ENCODE data around the gene KCNQ1. TPM values are rescaled to one million over a fixed set of nuclear protein-coding genes. Genes with fewer than 3 reads are reported as not detected.

Gene KCNQ1
- total RNA-seq, 2 experiments from 2014 or later = 9.1 to 10.9 TPM

DNA sequence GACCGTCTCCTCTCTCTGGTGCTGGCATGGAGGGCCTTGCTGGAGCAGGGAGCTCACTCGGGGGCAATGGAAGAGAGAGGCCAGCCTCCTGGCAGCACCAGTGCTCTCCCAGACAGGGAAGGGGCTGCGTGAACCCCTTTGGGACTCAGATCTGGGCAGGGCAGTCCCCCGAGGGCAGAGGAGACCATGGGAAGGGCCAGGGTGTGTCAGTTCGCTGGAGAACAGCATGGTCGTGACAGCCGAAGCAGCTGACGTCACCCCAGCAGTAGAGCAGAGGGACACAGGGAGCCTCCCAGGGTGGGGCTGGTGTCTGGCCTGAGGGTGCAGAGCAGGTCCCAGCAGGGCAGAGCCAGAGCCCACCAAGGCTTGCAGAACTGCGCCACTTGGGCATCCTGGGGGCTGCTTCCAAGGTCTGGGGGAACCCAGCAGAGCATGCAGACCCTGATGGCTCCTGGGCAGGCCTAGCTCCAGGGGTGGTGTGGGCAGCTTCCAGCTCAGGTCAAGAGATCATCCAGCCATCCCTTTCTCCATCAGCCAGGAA lies 326.0 kb downstream of the KCNQ1 start:
- peaks cover 3% of the 10 kb centered on the region for H3K36me3 Mint-ChIP-seq (ENCODE audit: low read depth)
- POLR2A ChIA-PET = no interaction called here
- DNase-seq = peak; percentile 2
- no peak for ATAC-seq
- H3K4me3 Mint-ChIP-seq = no peak overlapping the region
- H3K27me3 Mint-ChIP-seq = no peaks in the 10 kb centered on the region
- intact Hi-C loops (cut with DNase I, micrococcal nuclease) = no loop called here
- H3K27ac Mint-ChIP-seq = no peak overlapping the region
- CTCF ChIA-PET = no interaction called here
- H3K4me1 Mint-ChIP-seq = peaks cover 15% of the 10 kb centered on the region
- no peaks in the 10 kb centered on the region for H3K9me3 Mint-ChIP-seq (ENCODE audit: low read depth)

DNA sequence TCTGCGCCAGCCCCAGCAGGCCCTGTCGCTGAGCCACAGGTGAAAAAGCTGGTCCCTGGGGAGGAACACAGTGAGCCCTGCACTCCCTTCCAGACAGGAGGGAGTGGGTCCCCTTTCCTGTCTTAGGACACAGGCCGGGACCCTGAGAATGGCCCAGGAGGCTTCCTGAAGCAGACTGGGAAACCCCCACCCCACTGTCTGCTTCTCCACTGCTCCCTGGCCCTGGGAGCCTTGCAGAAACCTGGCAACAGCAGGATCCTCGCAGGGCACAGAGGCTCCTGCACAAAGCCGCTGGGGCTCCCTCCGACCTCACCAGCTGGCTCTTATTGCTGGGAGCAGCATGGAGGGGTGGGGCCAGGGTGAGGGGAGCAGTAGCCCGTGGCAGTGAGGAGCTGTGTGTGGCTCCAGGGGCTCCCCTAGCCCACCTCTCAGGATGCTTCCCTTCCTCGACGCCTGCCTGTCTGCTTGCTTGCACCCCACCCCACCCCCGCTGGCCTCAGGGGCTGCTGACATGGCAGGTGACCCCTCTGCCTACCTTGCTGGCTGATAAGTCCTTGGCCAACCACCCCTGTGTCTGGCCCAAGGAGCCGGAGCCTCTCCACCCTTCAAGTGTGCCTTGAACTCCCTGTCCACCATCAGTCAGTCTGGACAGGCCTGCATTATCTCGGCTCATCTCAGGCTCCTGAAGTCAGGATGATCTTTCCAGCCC lies 327.1 kb downstream of the KCNQ1 start:
- Mint-ChIP-seq H3K27ac (no peak overlapping the region), H3K27me3 (no peaks in the 10 kb centered on the region), H3K4me3 (no peak overlapping the region), H3K9me3 (ENCODE audit: low read depth) (no peaks in the 10 kb centered on the region), H3K4me1 (peaks cover 15% of the 10 kb centered on the region), H3K36me3 (ENCODE audit: low read depth) (peaks cover 3% of the 10 kb centered on the region)
- ChIA-PET CTCF (interaction anchor here (0.5 kb wide), 1 partner anchor 8 kb away, joined by 3 read pairs; no protein-coding TSS in a partner anchor), POLR2A (no interaction called here)
- ATAC-seq (no peak), DNase-seq (peak; percentile 1)
- intact Hi-C loops (cut with DNase I, micrococcal nuclease) = no loop called here

- intact Hi-C loops (cut with DNase I, micrococcal nuclease) = no loop called here
- H3K4me3 Mint-ChIP-seq = no peak overlapping the region
- POLR2A ChIA-PET = no interaction called here
- CTCF ChIA-PET = interaction anchor here (0.5 to 0.9 kb wide), 3 partner anchors 9 to 147 kb away, joined by 3 to 4 read pairs (median 3); no protein-coding TSS in a partner anchor
- ATAC-seq (peak; percentile 71), DNase-seq (peak; percentile 55)
- no peak overlapping the region for H3K27ac Mint-ChIP-seq
- H3K9me3 Mint-ChIP-seq (ENCODE audit: low read depth) = no peaks in the 10 kb centered on the region
- H3K27me3 Mint-ChIP-seq = no peaks in the 10 kb centered on the region
- H3K4me1 Mint-ChIP-seq = peaks cover 15% of the 10 kb centered on the region
- peaks cover 3% of the 10 kb centered on the region for H3K36me3 Mint-ChIP-seq (ENCODE audit: low read depth)
Measured at GRCh38 chr11:2772544-2773031, 327.8 kb downstream of the KCNQ1 start.

DNA sequence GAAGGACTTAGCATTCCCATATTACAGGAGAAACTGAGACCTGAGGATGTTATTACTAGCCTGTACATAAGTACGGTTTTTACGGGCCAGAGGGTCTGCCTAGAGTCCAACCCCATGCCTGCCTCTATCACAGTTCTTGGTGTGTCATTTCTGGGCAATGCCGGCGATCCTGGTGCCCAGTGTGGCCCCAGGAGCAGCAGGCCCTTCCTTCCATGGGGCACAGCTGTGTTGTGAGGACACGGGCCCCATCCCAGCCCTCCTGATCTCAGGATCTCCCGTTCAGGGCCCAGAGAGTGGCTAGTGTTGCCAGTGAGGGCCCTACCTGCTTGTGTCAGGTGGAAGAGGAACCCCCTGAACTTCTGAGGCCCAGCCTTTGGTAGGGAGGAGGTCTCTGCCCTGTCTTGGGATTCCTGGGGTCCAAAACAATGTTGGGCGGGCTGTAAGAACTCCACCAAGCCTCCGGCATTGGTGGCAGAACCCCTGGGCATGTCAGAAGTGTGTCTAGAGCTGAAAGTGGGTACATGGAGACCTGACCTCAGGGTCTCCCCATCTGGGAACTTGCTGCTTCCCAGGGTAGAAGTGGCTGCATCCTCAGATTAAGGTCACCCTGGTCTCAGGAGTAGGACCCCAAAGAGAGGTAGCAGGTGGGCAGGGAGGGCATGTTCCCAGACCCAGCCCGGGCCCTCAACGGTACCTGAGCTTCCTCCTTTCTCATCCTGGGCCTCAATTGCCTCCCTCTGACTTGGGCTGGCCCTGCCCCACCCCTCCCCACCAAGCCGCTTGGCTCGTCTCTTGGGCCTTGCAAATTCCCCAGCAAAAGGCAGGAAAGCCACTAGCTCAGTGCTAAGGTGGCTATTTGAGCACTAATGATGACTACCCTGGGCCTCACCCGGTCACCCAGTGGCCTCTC lies 329.6 kb downstream of the KCNQ1 start:
- no peaks in the 10 kb centered on the region for H3K9me3 Mint-ChIP-seq (ENCODE audit: low read depth)
- intact Hi-C loops (cut with DNase I, micrococcal nuclease) = no loop called here
- ATAC-seq (no peak), DNase-seq (no peak)
- H3K4me1 Mint-ChIP-seq = peaks cover 15% of the 10 kb centered on the region
- CTCF ChIA-PET = no interaction called here
- no peak overlapping the region for H3K27ac Mint-ChIP-seq
- POLR2A ChIA-PET = no interaction called here
- H3K27me3 Mint-ChIP-seq = no peaks in the 10 kb centered on the region
- H3K4me3 Mint-ChIP-seq = no peak overlapping the region
- H3K36me3 Mint-ChIP-seq (ENCODE audit: low read depth) = peaks cover 3% of the 10 kb centered on the region

- no peak overlapping the region for H3K27ac Mint-ChIP-seq
- no peak overlapping the region for H3K4me3 Mint-ChIP-seq
- H3K36me3 Mint-ChIP-seq (ENCODE audit: low read depth) = peaks cover 3% of the 10 kb centered on the region
- ChIA-PET POLR2A (interaction anchor here (0.6 kb wide), 1 partner anchor 136 kb away, joined by 3 read pairs; no protein-coding TSS in a partner anchor), CTCF (interaction anchor here (0.9 to 1.5 kb wide), 2 partner anchors 9 to 113 kb away, joined by 3 to 7 read pairs; no protein-coding TSS in a partner anchor)
- H3K4me1 Mint-ChIP-seq = peaks cover 15% of the 10 kb centered on the region
- ATAC-seq = no peak
- H3K27me3 Mint-ChIP-seq = no peaks in the 10 kb centered on the region
- intact Hi-C loops (cut with DNase I, micrococcal nuclease) = no loop called here
- peak; percentile 6 for DNase-seq
- no peaks in the 10 kb centered on the region for H3K9me3 Mint-ChIP-seq (ENCODE audit: low read depth)
Measured at GRCh38 chr11:2775083-2775625, 330.3 kb downstream of the KCNQ1 start.

DNA sequence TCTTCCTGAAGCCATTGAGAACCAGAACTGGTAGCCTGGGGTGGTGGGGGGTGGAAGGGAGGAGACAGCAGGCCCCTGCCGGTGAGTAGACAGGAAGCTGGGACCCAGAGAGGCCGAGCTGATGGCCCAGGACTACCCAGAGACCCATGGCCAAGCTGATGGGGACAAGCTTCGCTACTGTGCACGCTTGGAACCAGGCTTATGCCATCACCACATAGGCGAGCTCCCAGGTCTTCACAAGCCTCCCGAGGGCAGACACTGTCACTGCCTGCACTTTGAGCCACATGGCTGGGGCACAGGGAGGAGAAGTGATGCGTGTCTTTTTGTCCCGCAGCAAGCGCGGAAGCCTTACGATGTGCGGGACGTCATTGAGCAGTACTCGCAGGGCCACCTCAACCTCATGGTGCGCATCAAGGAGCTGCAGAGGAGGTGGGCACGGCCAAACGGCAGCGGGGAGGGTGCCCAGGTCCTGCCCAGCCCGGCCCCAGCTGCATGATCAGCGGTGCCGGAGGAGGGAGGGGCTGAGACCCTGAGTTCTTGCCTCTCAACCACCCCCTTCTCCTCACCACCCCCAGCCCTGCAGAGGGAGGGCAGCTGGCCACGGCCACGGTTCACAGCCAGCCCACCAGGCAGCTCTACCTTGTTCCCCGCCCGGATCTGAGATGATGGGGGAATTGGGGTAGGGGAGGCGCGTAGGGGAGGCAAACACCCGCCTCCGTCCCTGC lies 331.0 kb downstream of the KCNQ1 start:
- H3K4me1 Mint-ChIP-seq = peaks cover 15% of the 10 kb centered on the region
- no peak for ATAC-seq
- no peak overlapping the region for H3K4me3 Mint-ChIP-seq
- peak; percentile 4 for DNase-seq
- ChIA-PET POLR2A (interaction anchor here (0.6 kb wide), 1 partner anchor 136 kb away, joined by 3 read pairs; no protein-coding TSS in a partner anchor), CTCF (interaction anchor here (0.9 to 1.5 kb wide), 2 partner anchors 9 to 112 kb away, joined by 3 to 7 read pairs; no protein-coding TSS in a partner anchor)
- intact Hi-C loops (cut with DNase I, micrococcal nuclease) = no loop called here
- H3K9me3 Mint-ChIP-seq (ENCODE audit: low read depth) = no peaks in the 10 kb centered on the region
- peaks cover 3% of the 10 kb centered on the region for H3K36me3 Mint-ChIP-seq (ENCODE audit: low read depth)
- H3K27ac Mint-ChIP-seq = no peak overlapping the region
- no peaks in the 10 kb centered on the region for H3K27me3 Mint-ChIP-seq

GRCh38 chr11:2776351-2777061 lies 331.7 kb downstream of the KCNQ1 start:
- DNase-seq (peak; percentile 4), ATAC-seq (no peak)
- Mint-ChIP-seq H3K27ac (no peak overlapping the region), H3K9me3 (ENCODE audit: low read depth) (no peaks in the 10 kb centered on the region), H3K36me3 (ENCODE audit: low read depth) (peaks cover under 1% of the 10 kb centered on the region), H3K4me3 (no peak overlapping the region), H3K27me3 (no peaks in the 10 kb centered on the region), H3K4me1 (peaks cover 15% of the 10 kb centered on the region)
- ChIA-PET POLR2A (no interaction called here), CTCF (interaction anchor here (1.5 kb wide), 1 partner anchor 111 kb away, joined by 7 read pairs; no protein-coding TSS in a partner anchor)
- intact Hi-C loops (cut with DNase I, micrococcal nuclease) = no loop called here

GRCh38 chr11:2777386-2777785 lies 332.6 kb downstream of the KCNQ1 start:
- intact Hi-C loops (cut with DNase I, micrococcal nuclease) = no loop called here
- ChIA-PET CTCF (interaction anchor here (0.6 kb wide), 1 partner anchor 495 kb away, joined by 3 read pairs; no protein-coding TSS in a partner anchor), POLR2A (no interaction called here)
- Mint-ChIP-seq H3K4me1 (peaks cover 15% of the 10 kb centered on the region), H3K36me3 (ENCODE audit: low read depth) (no peaks in the 10 kb centered on the region), H3K27me3 (no peaks in the 10 kb centered on the region), H3K4me3 (no peak overlapping the region), H3K9me3 (ENCODE audit: low read depth) (no peaks in the 10 kb centered on the region), H3K27ac (no peak overlapping the region)
- peak; percentile 2 for DNase-seq
- ATAC-seq = no peak

GRCh38 chr11:2777871-2778629 lies 333.2 kb downstream of the KCNQ1 start:
- POLR2A ChIA-PET = no interaction called here
- no peak overlapping the region for H3K27ac Mint-ChIP-seq
- intact Hi-C loops (cut with DNase I, micrococcal nuclease) = no loop called here
- H3K9me3 Mint-ChIP-seq (ENCODE audit: low read depth) = no peaks in the 10 kb centered on the region
- H3K27me3 Mint-ChIP-seq = no peaks in the 10 kb centered on the region
- H3K4me1 Mint-ChIP-seq = peaks cover 10% of the 10 kb centered on the region
- peak; percentile 3 for DNase-seq
- no peaks in the 10 kb centered on the region for H3K36me3 Mint-ChIP-seq (ENCODE audit: low read depth)
- H3K4me3 Mint-ChIP-seq = no peak overlapping the region
- CTCF ChIA-PET = interaction anchor here (0.6 kb wide), 1 partner anchor 496 kb away, joined by 3 read pairs; no protein-coding TSS in a partner anchor
- ATAC-seq = no peak
